ENCODE results near the gene EBF4. TPM values are rescaled to one million over a fixed set of nuclear protein-coding genes. Genes with fewer than 3 reads are reported as not detected.
"Not testable (repeated sequence)": the region's sequence is repeated elsewhere in the genome, so short reads cannot be mapped to it uniquely, and the experiment has no call there.

EBF4 gene
- polyA plus RNA-seq, 10 donors, result 4.4 to 9.9 (median 5.5) TPM

GRCh38 chr20:2807019-2807418 is 114.4 kb downstream of the EBF4 start:
- DNase-seq, result no peak

DNA sequence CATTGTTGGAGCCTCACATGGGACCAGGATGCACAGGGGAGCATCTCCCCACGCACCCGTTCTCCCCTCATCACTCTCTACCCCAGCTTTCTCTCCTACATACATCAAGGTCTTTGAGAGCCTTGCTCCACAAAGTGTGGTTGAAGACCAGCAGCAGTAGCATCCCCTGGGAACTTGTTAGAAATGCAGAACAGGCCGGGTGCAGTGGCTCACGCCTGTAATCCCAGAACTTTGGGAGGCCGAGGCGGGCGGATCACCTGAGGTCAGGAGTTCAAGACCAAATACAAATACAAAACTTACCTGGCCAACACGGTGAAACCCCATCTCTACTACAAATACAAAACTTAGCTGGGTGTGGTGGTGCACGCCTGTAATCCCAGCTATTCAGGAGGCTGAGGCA is 115.3 kb downstream of the EBF4 start:
- not testable (repeated sequence) for DNase-seq

DNA sequence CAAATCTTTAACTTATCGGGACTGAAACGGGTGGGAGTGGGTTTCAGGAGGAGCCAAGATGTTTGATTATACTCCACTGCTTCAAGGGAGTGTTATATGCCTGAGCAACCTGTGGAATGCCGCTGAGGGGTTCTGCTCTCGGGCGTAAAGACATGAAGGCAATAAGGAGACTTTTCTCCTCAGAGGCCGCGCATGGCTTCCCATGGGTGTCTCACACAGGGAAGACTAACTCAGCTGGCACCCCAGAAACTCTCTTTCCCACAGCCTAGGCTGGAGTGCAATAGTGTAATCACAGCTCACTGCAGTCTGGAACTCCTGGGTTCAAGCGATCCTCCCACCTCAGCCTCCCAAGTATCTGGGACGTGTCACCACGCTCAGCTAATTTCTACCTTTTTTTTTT is 117.1 kb downstream of the EBF4 start:
- no peak for DNase-seq

Other genes starting within 250 kb of the EBF4 start
- 100 to 1,000 TPM in 3 of 10 donors, 10 to 100 TPM in 7; 64.6 to 124 (median 82.7) TPM for gene SNRPB, start 222.0 kb upstream of the EBF4 start, polyA plus RNA-seq (ENCODE audit: insufficient read length in 10 of 10)
- gene ZNF343, start 183.9 kb upstream of the EBF4 start, polyA plus RNA-seq (ENCODE audit: insufficient read length in 10 of 10), result 10 to 100 TPM in 3 of 10 donors, 1 to 10 TPM in 7; 7.8 to 12.8 (median 9.3) TPM
- gene TMC2, start 156.2 kb upstream of the EBF4 start, polyA plus RNA-seq (ENCODE audit: insufficient read length in 10 of 10), result under 1 TPM in 8 of 10 donors, not detected in 2; 0.04 to 0.27 (median 0.06) TPM
- 100 to 1,000 TPM; 135 to 187 (median 152) TPM for gene NOP56, start 40.1 kb upstream of the EBF4 start, polyA plus RNA-seq (ENCODE audit: insufficient read length in 10 of 10)
- gene IDH3B, start 28.6 kb upstream of the EBF4 start, polyA plus RNA-seq (ENCODE audit: insufficient read length in 10 of 10), result 100 to 1,000 TPM in 3 of 10 donors, 10 to 100 TPM in 7; 88.5 to 104 (median 96.1) TPM
- 10 to 100 TPM; 39.6 to 68.0 (median 52.1) TPM for gene CPXM1, start 107.8 kb downstream of the EBF4 start, polyA plus RNA-seq (ENCODE audit: insufficient read length in 10 of 10)
- not detected for gene C20orf141, start 122.2 kb downstream of the EBF4 start, polyA plus RNA-seq (ENCODE audit: insufficient read length in 10 of 10)
- under 1 TPM in 1 of 10 donors, not detected in 9; 0.03 TPM for gene TMEM239, start 123.6 kb downstream of the EBF4 start, polyA plus RNA-seq (ENCODE audit: insufficient read length in 10 of 10)
- 10 to 100 TPM; 19.9 to 37.6 (median 26.2) TPM for gene PCED1A, start 147.9 kb downstream of the EBF4 start, polyA plus RNA-seq (ENCODE audit: insufficient read length in 10 of 10)
- gene VPS16, start 148.0 kb downstream of the EBF4 start, polyA plus RNA-seq (ENCODE audit: insufficient read length in 10 of 10), result 10 to 100 TPM; 19.1 to 24.9 (median 23.3) TPM
- 10 to 100 TPM; 41.8 to 59.8 (median 52.2) TPM for gene PTPRA, start 180.7 kb downstream of the EBF4 start, polyA plus RNA-seq (ENCODE audit: insufficient read length in 10 of 10)